ENCODE data around the gene MORN5.

DNA sequence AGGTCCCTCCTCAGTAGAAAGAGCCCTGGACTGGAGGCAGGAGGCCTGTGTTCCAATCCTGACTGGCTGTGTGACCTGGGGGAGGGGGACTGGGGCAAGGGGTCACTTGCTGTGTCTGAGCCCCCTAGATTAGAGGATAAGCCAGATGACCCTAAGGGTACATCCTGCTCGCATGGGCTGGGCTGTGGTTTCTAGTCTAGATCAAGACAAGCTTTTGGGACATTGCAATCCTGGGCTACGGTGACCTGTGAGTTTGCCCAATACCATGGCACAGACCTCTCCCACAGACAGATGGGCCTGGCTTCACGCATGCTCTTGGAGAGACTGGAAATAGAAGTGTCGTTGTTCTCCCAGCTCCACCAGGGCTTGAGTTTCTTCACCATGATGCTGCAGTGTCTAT is 27.2 kb upstream of the MORN5 start:
- TF ChIP-seq, protein P1, sequence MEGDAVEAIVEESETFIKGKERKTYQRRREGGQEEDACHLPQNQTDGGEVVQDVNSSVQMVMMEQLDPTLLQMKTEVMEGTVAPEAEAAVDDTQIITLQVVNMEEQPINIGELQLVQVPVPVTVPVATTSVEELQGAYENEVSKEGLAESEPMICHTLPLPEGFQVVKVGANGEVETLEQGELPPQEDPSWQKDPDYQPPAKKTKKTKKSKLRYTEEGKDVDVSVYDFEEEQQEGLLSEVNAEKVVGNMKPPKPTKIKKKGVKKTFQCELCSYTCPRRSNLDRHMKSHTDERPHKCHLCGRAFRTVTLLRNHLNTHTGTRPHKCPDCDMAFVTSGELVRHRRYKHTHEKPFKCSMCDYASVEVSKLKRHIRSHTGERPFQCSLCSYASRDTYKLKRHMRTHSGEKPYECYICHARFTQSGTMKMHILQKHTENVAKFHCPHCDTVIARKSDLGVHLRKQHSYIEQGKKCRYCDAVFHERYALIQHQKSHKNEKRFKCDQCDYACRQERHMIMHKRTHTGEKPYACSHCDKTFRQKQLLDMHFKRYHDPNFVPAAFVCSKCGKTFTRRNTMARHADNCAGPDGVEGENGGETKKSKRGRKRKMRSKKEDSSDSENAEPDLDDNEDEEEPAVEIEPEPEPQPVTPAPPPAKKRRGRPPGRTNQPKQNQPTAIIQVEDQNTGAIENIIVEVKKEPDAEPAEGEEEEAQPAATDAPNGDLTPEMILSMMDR (IDR thresholded peaks at IDR 0.05) = no peak
- no peak for TF ChIP-seq POLR2A (IDR thresholded peaks at IDR 0.05)
- TF ChIP-seq POLR2AphosphoS5 (IDR thresholded peaks at IDR 0.05) = no peak

All from transverse colon (tissue), 4 donors.